ENCODE data around the gene DMKN. TPM values are rescaled to one million over a fixed set of nuclear protein-coding genes. Genes with fewer than 3 reads are reported as not detected.

The DMKN gene
- total RNA-seq, 1 donor from 2014 or later = not detected

- H3K27ac Mint-ChIP-seq = no peak overlapping the region
- H3K4me1 Mint-ChIP-seq = peaks cover 9% of the 10 kb centered on the region
- H3K4me3 Mint-ChIP-seq = peak overlapping the region; percentile 62
- DNase-seq = peak; percentile 73
- intact Hi-C loops (cut with micrococcal nuclease) = no loop called here
- H3K36me3 Mint-ChIP-seq (ENCODE audit: low read depth) = no peaks in the 10 kb centered on the region
- H3K9me3 Mint-ChIP-seq = no peaks in the 10 kb centered on the region
- H3K27me3 Mint-ChIP-seq = peaks cover 61% of the 10 kb centered on the region
These were observed 4.3 kb downstream of the DMKN start for GRCh38 chr19:35509018-35509652.

- Mint-ChIP-seq H3K9me3 (no peaks in the 10 kb centered on the region), H3K27me3 (peaks cover 61% of the 10 kb centered on the region), H3K4me1 (peaks cover 9% of the 10 kb centered on the region), H3K36me3 (ENCODE audit: low read depth) (no peaks in the 10 kb centered on the region), H3K4me3 (no peak overlapping the region), H3K27ac (no peak overlapping the region)
- DNase-seq = no peak
- intact Hi-C loops (cut with micrococcal nuclease) = no loop called here
These were observed 5.3 kb downstream of the DMKN start for GRCh38 chr19:35508129-35508528.

- no peaks in the 10 kb centered on the region for H3K9me3 Mint-ChIP-seq
- intact Hi-C loops (cut with micrococcal nuclease) = no loop called here
- H3K36me3 Mint-ChIP-seq (ENCODE audit: low read depth) = no peaks in the 10 kb centered on the region
- H3K27me3 Mint-ChIP-seq = peaks cover 57% of the 10 kb centered on the region
- DNase-seq = no peak
- H3K27ac Mint-ChIP-seq = no peak overlapping the region
- no peak overlapping the region for H3K4me3 Mint-ChIP-seq
- peaks cover 9% of the 10 kb centered on the region for H3K4me1 Mint-ChIP-seq
These were observed 5.9 kb downstream of the DMKN start for GRCh38 chr19:35507561-35507960.

- Mint-ChIP-seq H3K36me3 (ENCODE audit: low read depth) (no peaks in the 10 kb centered on the region), H3K4me3 (no peak overlapping the region), H3K27ac (no peak overlapping the region), H3K9me3 (no peaks in the 10 kb centered on the region), H3K4me1 (peaks cover 11% of the 10 kb centered on the region), H3K27me3 (peaks cover 54% of the 10 kb centered on the region)
- no peak for DNase-seq
- intact Hi-C loops (cut with micrococcal nuclease) = no loop called here
These were observed 7.4 kb downstream of the DMKN start for GRCh38 chr19:35506011-35506410.

- Mint-ChIP-seq H3K4me3 (no peak overlapping the region), H3K27ac (no peak overlapping the region), H3K27me3 (peaks cover 28% of the 10 kb centered on the region), H3K9me3 (no peaks in the 10 kb centered on the region), H3K4me1 (peaks cover 2% of the 10 kb centered on the region), H3K36me3 (ENCODE audit: low read depth) (no peaks in the 10 kb centered on the region)
- DNase-seq = no peak
- intact Hi-C loops (cut with micrococcal nuclease) = no loop called here
These were observed 10.7 kb downstream of the DMKN start for GRCh38 chr19:35502751-35503150.

- no peak for DNase-seq
- no peak overlapping the region for H3K27ac Mint-ChIP-seq
- peaks cover 20% of the 10 kb centered on the region for H3K27me3 Mint-ChIP-seq
- no peaks in the 10 kb centered on the region for H3K9me3 Mint-ChIP-seq
- peaks cover 2% of the 10 kb centered on the region for H3K4me1 Mint-ChIP-seq
- no peaks in the 10 kb centered on the region for H3K36me3 Mint-ChIP-seq (ENCODE audit: low read depth)
- intact Hi-C loops (cut with micrococcal nuclease) = no loop called here
- H3K4me3 Mint-ChIP-seq = no peak overlapping the region
These were observed 11.8 kb downstream of the DMKN start for GRCh38 chr19:35501684-35502083.

GRCh38 chr19:35500611-35501010, 12.8 kb downstream of the DMKN start:
- Mint-ChIP-seq H3K4me1 (peaks cover 2% of the 10 kb centered on the region), H3K9me3 (no peaks in the 10 kb centered on the region), H3K4me3 (no peak overlapping the region), H3K27me3 (peaks cover 15% of the 10 kb centered on the region), H3K36me3 (ENCODE audit: low read depth) (no peaks in the 10 kb centered on the region), H3K27ac (no peak overlapping the region)
- no peak for DNase-seq
- intact Hi-C loops (cut with micrococcal nuclease) = no loop called here

- Mint-ChIP-seq H3K9me3 (no peaks in the 10 kb centered on the region), H3K27me3 (peaks cover 9% of the 10 kb centered on the region), H3K4me3 (no peak overlapping the region), H3K36me3 (ENCODE audit: low read depth) (no peaks in the 10 kb centered on the region), H3K4me1 (peaks cover 9% of the 10 kb centered on the region), H3K27ac (no peak overlapping the region)
- DNase-seq = no peak
- intact Hi-C loops (cut with micrococcal nuclease) = no loop called here
These were observed 14.4 kb downstream of the DMKN start for GRCh38 chr19:35498984-35499527.

- no peak overlapping the region for H3K4me3 Mint-ChIP-seq
- no peaks in the 10 kb centered on the region for H3K36me3 Mint-ChIP-seq (ENCODE audit: low read depth)
- intact Hi-C loops (cut with micrococcal nuclease) = no loop called here
- H3K27me3 Mint-ChIP-seq = peaks cover 8% of the 10 kb centered on the region
- H3K27ac Mint-ChIP-seq = no peak overlapping the region
- H3K4me1 Mint-ChIP-seq = peaks cover 9% of the 10 kb centered on the region
- no peaks in the 10 kb centered on the region for H3K9me3 Mint-ChIP-seq
- no peak for DNase-seq
These were observed 15.2 kb downstream of the DMKN start for GRCh38 chr19:35498220-35498619.

GRCh38 chr19:35497406-35497805, 16.0 kb downstream of the DMKN start:
- Mint-ChIP-seq H3K9me3 (no peaks in the 10 kb centered on the region), H3K27ac (no peak overlapping the region), H3K4me1 (peaks cover 9% of the 10 kb centered on the region), H3K4me3 (no peak overlapping the region), H3K27me3 (peaks cover 10% of the 10 kb centered on the region), H3K36me3 (ENCODE audit: low read depth) (no peaks in the 10 kb centered on the region)
- DNase-seq = no peak
- intact Hi-C loops (cut with micrococcal nuclease) = no loop called here

- Mint-ChIP-seq H3K27me3 (peaks cover 18% of the 10 kb centered on the region), H3K36me3 (ENCODE audit: low read depth) (no peaks in the 10 kb centered on the region), H3K27ac (peak overlapping the region; percentile 57), H3K4me1 (peaks cover 7% of the 10 kb centered on the region), H3K9me3 (no peaks in the 10 kb centered on the region), H3K4me3 (peak overlapping the region; percentile 29)
- peak; percentile 90 for DNase-seq
- intact Hi-C loops (cut with micrococcal nuclease) = loop anchor here (1.0 kb wide), 1 partner anchor 143 kb away; no protein-coding TSS in a partner anchor
These were observed 18.1 kb downstream of the DMKN start for GRCh38 chr19:35495107-35496064.

- peaks cover 23% of the 10 kb centered on the region for H3K27me3 Mint-ChIP-seq
- intact Hi-C loops (cut with micrococcal nuclease) = no loop called here
- no peak overlapping the region for H3K4me3 Mint-ChIP-seq
- no peak for DNase-seq
- no peaks in the 10 kb centered on the region for H3K36me3 Mint-ChIP-seq (ENCODE audit: low read depth)
- H3K27ac Mint-ChIP-seq = no peak overlapping the region
- H3K9me3 Mint-ChIP-seq = no peaks in the 10 kb centered on the region
- peaks cover 7% of the 10 kb centered on the region for H3K4me1 Mint-ChIP-seq
These were observed 19.5 kb downstream of the DMKN start for GRCh38 chr19:35493971-35494370.

- H3K36me3 Mint-ChIP-seq (ENCODE audit: low read depth) = no peaks in the 10 kb centered on the region
- H3K27me3 Mint-ChIP-seq = peaks cover 23% of the 10 kb centered on the region
- DNase-seq = no peak
- no peak overlapping the region for H3K27ac Mint-ChIP-seq
- no peak overlapping the region for H3K4me3 Mint-ChIP-seq
- H3K4me1 Mint-ChIP-seq = peaks cover 7% of the 10 kb centered on the region
- intact Hi-C loops (cut with micrococcal nuclease) = no loop called here
- no peaks in the 10 kb centered on the region for H3K9me3 Mint-ChIP-seq
These were observed 21.6 kb downstream of the DMKN start for GRCh38 chr19:35491836-35492360.

GRCh38 chr19:35490364-35490763, 23.1 kb downstream of the DMKN start, which contains the start of gene KRTDAP:
KRTDAP (minus strand) TSS chr19:35490464; CDS start chr19:35490442, 22 bp downstream.
- H3K4me1 Mint-ChIP-seq = peaks cover 5% of the 10 kb centered on the region
- H3K9me3 Mint-ChIP-seq = no peaks in the 10 kb centered on the region
- DNase-seq = no peak
- H3K27ac Mint-ChIP-seq = no peak within 1 kb of the TSS
- intact Hi-C loops (cut with micrococcal nuclease) = no loop called here
- peaks cover 27% of the 10 kb centered on the region for H3K27me3 Mint-ChIP-seq
- no peak within 1 kb of the TSS for H3K4me3 Mint-ChIP-seq
- H3K36me3 Mint-ChIP-seq (ENCODE audit: low read depth) = no peaks in the 10 kb centered on the region

Data from activated CD4-positive, alpha-beta T cell treated with anti-CD3 and anti-CD28 coated beads, Interleukin-2, amount 10 ng/mL, durations not matched to agents 24 days and 14 days (primary cell).